ENCODE data around the gene HDAC9.
A peak's percentile ranks its signal among the peaks of the same experiment; 100 is the strongest.

HDAC9 gene

DNA sequence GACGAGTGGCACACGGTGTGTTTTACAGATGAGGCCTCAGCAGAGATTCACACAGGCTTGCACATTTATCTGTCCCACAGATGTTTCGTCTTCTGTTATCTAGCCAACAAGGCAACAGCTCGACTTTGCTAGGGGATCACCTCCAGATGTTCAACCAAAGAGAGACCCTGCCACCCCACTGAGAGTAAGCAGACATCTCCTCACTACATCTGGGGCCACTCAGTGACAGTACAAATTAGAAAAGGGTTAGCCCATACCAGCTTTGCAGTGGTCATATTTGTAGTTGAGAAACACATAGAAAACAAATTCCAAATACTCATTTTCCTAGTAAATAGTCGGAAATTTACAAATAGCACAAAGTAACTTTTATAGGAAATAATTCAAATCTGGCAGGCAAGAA, 164.2 kb downstream of the HDAC9 start:
- DNase-seq (ENCODE audit: low spot score): peak; percentile 22

DNA sequence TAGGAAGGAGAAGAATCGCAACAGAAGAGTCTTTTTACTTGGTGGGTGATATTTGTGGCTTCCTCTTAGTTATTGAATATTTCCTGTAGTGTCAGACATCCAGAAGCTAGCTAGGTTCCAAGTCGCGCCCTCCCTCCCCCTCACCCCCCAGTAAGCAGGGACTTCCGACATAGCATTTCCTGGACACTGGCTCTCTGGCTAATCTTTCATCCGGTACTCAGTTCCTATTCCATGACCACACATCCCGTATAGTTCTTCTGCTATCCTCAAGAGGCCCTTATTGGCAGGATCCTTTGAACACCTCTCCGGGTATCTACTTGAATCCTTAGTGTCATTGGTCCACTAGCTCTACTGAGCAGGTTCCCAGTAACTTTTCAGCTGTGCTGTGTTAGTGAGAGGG, 167.8 kb downstream of the HDAC9 start:
- no peak for DNase-seq (ENCODE audit: low spot score)

GRCh38 chr7:18666107-18666728, 170.7 kb downstream of the HDAC9 start:
- peak; percentile 81 for DNase-seq (ENCODE audit: low spot score)

- DNase-seq (ENCODE audit: low spot score): peak; percentile 48
Measured at GRCh38 chr7:18667466-18667865, 171.9 kb downstream of the HDAC9 start.

DNA sequence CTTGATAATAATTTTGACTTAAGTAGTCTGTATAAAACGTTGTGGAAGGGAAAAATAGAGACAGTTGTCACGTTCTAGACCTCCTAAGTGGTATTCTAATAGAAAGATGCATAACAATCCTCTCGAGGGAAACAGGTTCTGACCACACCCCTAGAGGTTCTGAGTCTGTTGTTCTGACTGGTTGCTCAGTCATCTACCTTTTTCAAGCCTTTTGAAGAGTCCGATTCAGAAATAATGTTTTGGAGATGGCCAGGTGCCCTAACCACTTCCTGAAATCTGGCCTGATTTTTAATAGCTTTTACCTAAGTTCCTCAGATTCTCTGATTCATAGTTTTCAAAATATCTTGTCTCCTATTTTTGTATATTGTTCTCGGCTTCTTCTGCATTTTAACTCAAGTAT, 175.6 kb downstream of the HDAC9 start:
- no peak for DNase-seq (ENCODE audit: low spot score)

DNA sequence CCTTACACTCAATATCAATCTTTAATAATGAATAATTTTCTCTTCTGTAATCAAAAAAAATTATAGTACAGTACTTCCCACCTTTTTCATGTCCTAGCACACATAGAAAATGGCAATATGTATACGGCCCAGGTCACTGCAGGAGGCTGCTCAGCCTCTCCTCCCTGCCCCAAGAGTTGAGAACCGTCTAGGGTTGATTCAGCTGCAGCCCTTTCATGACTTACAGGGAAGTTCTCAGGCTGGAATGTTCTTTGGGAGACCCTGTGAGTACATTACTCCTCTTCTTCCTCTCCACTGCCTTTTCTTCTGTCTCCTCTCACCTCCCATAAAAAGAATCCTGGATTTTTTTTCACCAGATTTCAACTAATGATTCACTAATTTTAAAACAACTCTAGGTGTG, 180.0 kb downstream of the HDAC9 start:
- no peak for DNase-seq (ENCODE audit: low spot score)

DNA sequence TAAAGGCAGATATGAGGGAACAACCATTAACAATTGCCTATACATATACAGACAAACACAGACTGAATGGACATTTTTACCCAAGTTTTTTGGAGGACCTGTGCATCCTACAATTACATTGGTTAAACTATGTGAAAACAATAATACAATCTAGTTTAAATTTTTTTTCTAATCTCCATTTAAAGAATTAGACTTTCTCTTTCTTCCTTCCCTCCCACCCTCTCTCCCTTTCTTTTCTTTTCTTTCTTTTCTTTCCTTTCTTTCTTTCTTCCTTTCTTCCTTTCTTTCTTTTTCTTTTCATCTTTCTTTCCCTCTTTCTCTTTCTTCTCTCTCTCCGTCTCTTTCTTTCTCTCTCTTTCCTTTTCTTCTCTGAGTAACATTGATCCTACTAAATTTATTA, 183.7 kb downstream of the HDAC9 start:
- no peak for DNase-seq (ENCODE audit: low spot score)

- DNase-seq (ENCODE audit: low spot score): no peak
Measured at GRCh38 chr7:18680576-18680975, 185.0 kb downstream of the HDAC9 start.

DNA sequence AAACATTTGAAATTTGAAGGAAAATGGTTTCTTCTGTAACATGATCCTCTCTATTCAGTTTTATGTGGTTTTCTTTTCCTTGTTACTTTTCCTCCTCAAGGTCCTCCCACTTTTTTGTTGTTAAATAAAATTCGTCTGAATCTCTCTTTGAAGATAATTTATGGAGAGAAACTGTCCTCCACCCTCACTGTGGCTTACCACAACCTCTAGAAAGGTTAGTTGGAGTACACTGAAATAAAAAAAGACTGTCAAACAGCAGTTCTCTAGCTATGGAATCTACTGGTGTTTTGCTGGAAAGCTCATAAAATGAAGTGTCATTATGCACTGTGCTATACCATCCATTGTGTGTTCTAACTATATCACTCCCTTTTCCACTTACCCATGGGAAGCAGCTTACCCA, 189.4 kb downstream of the HDAC9 start:
- no peak for DNase-seq (ENCODE audit: low spot score)

- no peak for DNase-seq (ENCODE audit: low spot score)
Measured at GRCh38 chr7:18685971-18686370, 190.4 kb downstream of the HDAC9 start.

GRCh38 chr7:18689551-18689950, 194.0 kb downstream of the HDAC9 start:
- no peak for DNase-seq (ENCODE audit: low spot score)

DNA sequence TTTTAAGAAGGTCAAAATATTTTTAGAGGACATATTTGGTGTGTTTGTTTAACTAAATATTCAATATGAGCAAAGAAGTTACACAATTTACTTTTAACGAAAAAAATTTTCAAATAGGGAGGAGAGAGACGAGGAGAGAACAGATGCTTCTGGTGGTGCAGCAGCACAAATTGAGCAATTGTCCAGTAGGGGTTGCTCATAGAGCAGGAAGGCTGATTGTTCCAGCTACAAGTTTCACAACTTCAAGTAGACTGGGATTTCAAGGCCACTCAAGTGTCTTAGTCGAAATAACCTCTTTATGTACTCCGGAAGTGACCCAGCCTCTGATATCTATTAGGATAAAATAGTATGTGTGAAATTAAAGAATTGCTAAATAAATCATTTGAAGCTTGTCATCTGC, 197.9 kb downstream of the HDAC9 start:
- peak; percentile 77 for DNase-seq (ENCODE audit: low spot score)

DNA sequence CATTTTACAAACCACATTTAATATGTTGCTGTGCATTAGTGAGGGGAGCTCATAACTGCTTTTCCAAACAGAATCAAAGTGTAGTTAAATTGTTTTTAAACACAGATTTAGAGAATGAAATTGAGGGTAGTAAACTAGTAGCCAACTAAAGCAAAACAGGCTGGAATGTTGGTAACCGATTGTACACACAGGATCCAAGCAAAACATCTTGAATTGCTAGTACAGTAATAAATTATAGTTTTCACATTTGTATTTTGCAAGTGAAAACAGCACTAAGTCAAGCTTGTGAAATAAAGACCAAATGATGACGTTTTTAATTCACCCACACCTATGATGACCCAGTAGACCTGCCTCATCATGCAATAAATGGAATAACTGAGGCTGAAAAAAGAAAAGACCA, 198.3 kb downstream of the HDAC9 start:
- DNase-seq (ENCODE audit: low spot score): no peak

GRCh38 chr7:18694484-18694883, 198.9 kb downstream of the HDAC9 start:
- no peak for DNase-seq (ENCODE audit: low spot score)

DNA sequence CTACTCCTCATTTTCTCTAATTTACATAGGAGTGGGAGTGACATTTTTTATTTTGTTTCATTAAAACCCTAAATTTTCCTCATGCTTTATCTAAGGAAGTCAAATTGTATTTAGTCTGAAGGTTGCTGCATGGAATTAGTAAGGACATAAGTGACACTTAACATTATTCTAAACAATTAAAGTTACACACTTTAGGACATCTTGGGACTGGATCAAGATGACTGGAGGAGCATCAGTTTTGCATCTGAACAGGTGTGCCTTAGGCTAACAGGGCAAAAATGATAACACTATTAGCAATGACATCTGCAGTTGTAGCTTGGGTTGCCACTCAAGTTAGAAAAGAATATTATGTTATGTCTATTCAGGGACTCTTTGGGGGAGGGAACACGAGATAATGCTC, 199.4 kb downstream of the HDAC9 start:
- no peak for DNase-seq (ENCODE audit: low spot score)

- no peak for DNase-seq (ENCODE audit: low spot score)
Measured at GRCh38 chr7:18698258-18698734, 202.7 kb downstream of the HDAC9 start.

- no peak for DNase-seq (ENCODE audit: low spot score)
Measured at GRCh38 chr7:18700147-18700546, 204.6 kb downstream of the HDAC9 start.

DNA sequence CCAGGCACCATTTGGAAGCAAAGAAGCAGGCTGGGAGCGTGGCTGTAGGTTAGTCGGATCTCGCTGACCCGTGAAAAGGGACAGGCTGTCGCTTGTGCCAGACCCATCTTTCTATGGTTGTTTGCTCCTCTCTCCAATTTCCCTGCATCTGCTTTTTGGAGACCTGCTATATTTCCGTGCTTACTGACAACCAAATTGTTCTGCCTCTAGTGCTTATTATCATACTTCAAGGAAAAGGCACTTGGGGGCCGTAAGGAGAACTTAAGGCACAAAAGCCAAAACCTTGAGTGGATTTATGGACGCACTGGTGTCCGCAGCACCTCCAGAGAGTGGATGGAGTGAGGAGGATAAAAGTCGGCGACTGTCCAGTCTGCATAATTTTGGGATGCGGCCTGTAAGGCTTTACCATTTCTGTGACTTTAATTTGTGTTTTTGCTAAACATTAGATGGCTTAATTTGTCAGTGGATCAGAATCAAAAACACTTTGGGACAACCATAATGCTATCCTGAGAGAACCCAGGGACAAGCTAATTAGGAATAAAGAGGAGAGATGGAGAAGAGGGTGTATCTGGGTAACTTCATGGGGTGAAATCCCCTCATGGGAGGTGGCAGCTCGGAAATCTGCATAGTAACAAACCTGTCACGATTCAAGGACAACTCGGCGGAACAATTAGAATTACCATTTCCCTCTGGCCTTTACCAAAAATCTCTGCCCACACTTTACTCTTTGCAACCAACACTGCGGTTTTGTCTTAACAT, 206.7 kb downstream of the HDAC9 start:
- no peak for DNase-seq (ENCODE audit: low spot score)

GRCh38 chr7:18703685-18704084, 208.1 kb downstream of the HDAC9 start:
- DNase-seq (ENCODE audit: low spot score): no peak

DNA sequence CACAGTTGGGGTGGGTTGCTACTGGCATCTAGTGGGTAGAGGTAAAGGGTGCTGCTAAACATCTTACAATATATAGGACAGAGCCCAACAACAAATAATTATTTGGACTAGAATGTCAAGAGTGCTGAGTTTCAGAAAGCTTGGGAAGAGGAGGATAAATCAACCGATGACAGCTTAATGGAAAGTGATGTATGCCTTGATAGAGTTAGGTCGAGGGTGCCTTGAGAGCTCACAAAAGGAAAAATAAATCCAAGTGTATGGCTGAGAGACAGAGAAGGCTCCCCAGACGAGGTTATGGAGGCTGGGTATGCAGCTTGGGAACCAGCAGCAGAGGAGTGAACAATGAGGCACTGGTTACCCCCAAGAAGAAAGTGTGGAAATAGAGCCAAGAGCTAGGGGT, 211.1 kb downstream of the HDAC9 start:
- no peak for DNase-seq (ENCODE audit: low spot score)

GRCh38 chr7:18708204-18708603, 212.7 kb downstream of the HDAC9 start:
- no peak for DNase-seq (ENCODE audit: low spot score)

DNA sequence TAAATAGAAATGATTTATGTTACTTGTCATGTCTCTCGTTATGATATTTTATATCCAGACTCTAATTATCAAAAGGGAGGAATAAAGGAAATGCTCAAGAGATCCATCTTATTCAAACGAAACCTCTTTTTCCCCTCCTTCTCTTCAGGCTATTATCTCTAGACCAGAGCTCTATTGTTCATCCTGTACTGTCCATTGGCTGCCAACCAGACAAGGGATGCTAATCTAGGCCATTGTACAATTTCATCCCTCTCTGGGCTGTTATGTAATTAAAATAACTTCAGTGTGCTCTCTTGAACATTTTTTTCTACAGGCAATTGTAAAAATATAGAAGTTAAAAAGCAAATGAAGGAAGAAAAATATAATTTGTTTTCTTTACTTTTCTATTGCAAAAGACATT, 220.4 kb downstream of the HDAC9 start:
- DNase-seq (ENCODE audit: low spot score): no peak

GRCh38 chr7:18721429-18721828, 225.9 kb downstream of the HDAC9 start:
- DNase-seq (ENCODE audit: low spot score): no peak

GRCh38 chr7:18724318-18724717, 228.8 kb downstream of the HDAC9 start:
- DNase-seq (ENCODE audit: low spot score): no peak
